Large intestine (tissue), 3 donors: ENCODE data around the gene CLN5. TPM values are rescaled to one million over a fixed set of nuclear protein-coding genes. Genes with fewer than 3 reads are reported as not detected.
"Not testable (repeated sequence)": the region's sequence is repeated elsewhere in the genome, so short reads cannot be mapped to it uniquely, and the experiment has no call there.

Source experiments
- DNase-seq, 2 donors: peaks; one replicate each; pipeline versions ENCODE4 v3.0.0 to v3.0.0-alpha.2; 2013
- H3K27ac ChIP-seq: one replicate; pipeline ENCODE4 v1.5.1; 2013; ENCODE audit warnings: low read length
- H3K27me3 ChIP-seq: 2 replicates; pipeline ENCODE4 v1.6.1; 2013; ENCODE audit warnings: low read length; ENCODE audit not compliant: control insufficient read depth, insufficient read depth
- H3K36me3 ChIP-seq: 2 replicates; pipeline ENCODE4 v1.6.1; 2013; ENCODE audit warnings: low read length; ENCODE audit not compliant: control insufficient read depth, insufficient read depth
- H3K4me1 ChIP-seq: one replicate; pipeline ENCODE4 v1.6.1; 2013; ENCODE audit warnings: low read length; ENCODE audit not compliant: control insufficient read depth, insufficient read depth
- H3K4me3 ChIP-seq: one replicate; pipeline ENCODE4 v1.5.1; 2013; ENCODE audit warnings: low read length
- H3K9me3 ChIP-seq: one replicate; pipeline ENCODE4 v1.6.1; 2013; ENCODE audit warnings: mild to moderate bottlenecking, low read depth, low read length, moderate library complexity; ENCODE audit not compliant: control insufficient read depth
- WGBS: methylation state at CpG from one replicate; pipeline ENCODE4 v1.1.5; 2013; ENCODE audit warnings: low lambda C conversion rate; ENCODE audit not compliant: insufficient coverage; 5-methylcytosine and 5-hydroxymethylcytosine counted together
- polyA plus RNA-seq: library from polyadenylated mRNA; unstranded; fragments of 120-200 nt; gene quantifications from one replicate; pipeline ENCODE4 v1.2.1, GENCODE V29; 2013

The CLN5 gene
- polyA plus RNA-seq, 1 donor: 37.7 TPM

GRCh38 chr13:76955661-76956060 lies 36.2 kb upstream of the CLN5 start:
- Histone ChIP-seq H3K4me1 (no peaks in the 10 kb centered on the region), H3K4me3 (no peak overlapping the region), H3K9me3 (no peaks in the 10 kb centered on the region), H3K27ac (no peak overlapping the region), H3K36me3 (no peaks in the 10 kb centered on the region), H3K27me3 (no peaks in the 10 kb centered on the region)
- WGBS: no CpG with 5 or more reads among the region's 5 CpGs
- no peak for DNase-seq

- no peaks in the 10 kb centered on the region for H3K9me3 ChIP-seq
- DNase-seq: no peak
- H3K27ac ChIP-seq: no peak overlapping the region
- no peaks in the 10 kb centered on the region for H3K27me3 ChIP-seq
- H3K36me3 ChIP-seq: no peaks in the 10 kb centered on the region
- H3K4me1 ChIP-seq: no peaks in the 10 kb centered on the region
- H3K4me3 ChIP-seq: no peak overlapping the region
- 100% methylated on average over 1 of the region's 4 CpGs for WGBS
These were observed 32.9 kb upstream of the CLN5 start for GRCh38 chr13:76958841-76959432.

- not testable (repeated sequence) for DNase-seq, H3K27me3 ChIP-seq, H3K27ac ChIP-seq, H3K36me3 ChIP-seq, H3K9me3 ChIP-seq, H3K4me1 ChIP-seq, H3K4me3 ChIP-seq
These were observed 32.1 kb upstream of the CLN5 start for GRCh38 chr13:76959734-76960133.

GRCh38 chr13:76965759-76966421 lies 26.0 kb upstream of the CLN5 start:
- WGBS: no CpG with 5 or more reads among the region's 6 CpGs
- H3K27ac ChIP-seq: peak overlapping the region; percentile 37
- peak; percentile 30 to 39 for DNase-seq

GRCh38 chr13:76967031-76967430 lies 24.9 kb upstream of the CLN5 start:
- no peak overlapping the region for H3K27ac ChIP-seq
- no peak overlapping the region for H3K4me3 ChIP-seq
- no peaks in the 10 kb centered on the region for H3K9me3 ChIP-seq
- no peak for DNase-seq
- WGBS: 0% methylated on average over 1 of the region's 6 CpGs
- H3K27me3 ChIP-seq: no peaks in the 10 kb centered on the region
- peaks cover 19% of the 10 kb centered on the region for H3K4me1 ChIP-seq
- H3K36me3 ChIP-seq: no peaks in the 10 kb centered on the region

More at GRCh38 chr13:76965759-76966421, 26.0 kb upstream of the CLN5 start:
- Histone ChIP-seq H3K4me3 (no peak overlapping the region), H3K36me3 (no peaks in the 10 kb centered on the region), H3K4me1 (peaks cover 19% of the 10 kb centered on the region), H3K27me3 (no peaks in the 10 kb centered on the region), H3K9me3 (no peaks in the 10 kb centered on the region)

GRCh38 chr13:76968041-76968440 lies 23.8 kb upstream of the CLN5 start:
- Histone ChIP-seq H3K9me3 (no peaks in the 10 kb centered on the region), H3K27ac (no peak overlapping the region), H3K27me3 (no peaks in the 10 kb centered on the region), H3K4me3 (no peak overlapping the region), H3K36me3 (no peaks in the 10 kb centered on the region), H3K4me1 (peaks cover 19% of the 10 kb centered on the region)
- DNase-seq: no peak
- WGBS: no CpG with 5 or more reads among the region's 6 CpGs

- Histone ChIP-seq H3K27me3 (no peaks in the 10 kb centered on the region), H3K27ac (peak overlapping the region; percentile 23), H3K9me3 (no peaks in the 10 kb centered on the region), H3K4me3 (no peak overlapping the region), H3K4me1 (peaks cover 19% of the 10 kb centered on the region), H3K36me3 (no peaks in the 10 kb centered on the region)
- DNase-seq: peak in 1 of 2 donors; percentile 20
- WGBS: 90% methylated on average over 2 of the region's 5 CpGs
These were observed 22.2 kb upstream of the CLN5 start for GRCh38 chr13:76969488-76970365.

- no peak overlapping the region for H3K4me3 ChIP-seq
- no peaks in the 10 kb centered on the region for H3K27me3 ChIP-seq
- no peaks in the 10 kb centered on the region for H3K9me3 ChIP-seq
- peaks cover 9% of the 10 kb centered on the region for H3K4me1 ChIP-seq
- no peak for DNase-seq
- WGBS: 100% methylated on average over 1 of the region's 3 CpGs
- no peak overlapping the region for H3K27ac ChIP-seq
- no peaks in the 10 kb centered on the region for H3K36me3 ChIP-seq
These were observed 20.7 kb upstream of the CLN5 start for GRCh38 chr13:76971215-76971614.

GRCh38 chr13:76971851-76972829 lies 19.7 kb upstream of the CLN5 start:
- no peak for DNase-seq
- Histone ChIP-seq H3K36me3 (no peaks in the 10 kb centered on the region), H3K4me1 (peaks cover 6% of the 10 kb centered on the region), H3K27ac (no peak overlapping the region), H3K9me3 (no peaks in the 10 kb centered on the region), H3K4me3 (no peak overlapping the region), H3K27me3 (no peaks in the 10 kb centered on the region)
- WGBS: 73% methylated on average over 6 of the region's 19 CpGs
